M059J (cell line): ENCODE measurements around the gene OPRL1. TPM values are rescaled to one million over a fixed set of nuclear protein-coding genes. Genes with fewer than 3 reads are reported as not detected.

Experiments
- DNase-seq: peaks from one replicate; pipeline ENCODE4 v3.0.0-alpha.2; 2012; ENCODE audit warnings: low read depth
- total RNA-seq: library from RNA; depleted of rRNA; stranded (reverse); fragments of >200 nt; shearing (Covaris generic); gene quantifications from 2 replicates; pipeline ENCODE4 v1.2.3, GENCODE V29; 2014

The OPRL1 gene
- total RNA-seq, 1 experiment from 2014 or later = 0.59 TPM

DNA sequence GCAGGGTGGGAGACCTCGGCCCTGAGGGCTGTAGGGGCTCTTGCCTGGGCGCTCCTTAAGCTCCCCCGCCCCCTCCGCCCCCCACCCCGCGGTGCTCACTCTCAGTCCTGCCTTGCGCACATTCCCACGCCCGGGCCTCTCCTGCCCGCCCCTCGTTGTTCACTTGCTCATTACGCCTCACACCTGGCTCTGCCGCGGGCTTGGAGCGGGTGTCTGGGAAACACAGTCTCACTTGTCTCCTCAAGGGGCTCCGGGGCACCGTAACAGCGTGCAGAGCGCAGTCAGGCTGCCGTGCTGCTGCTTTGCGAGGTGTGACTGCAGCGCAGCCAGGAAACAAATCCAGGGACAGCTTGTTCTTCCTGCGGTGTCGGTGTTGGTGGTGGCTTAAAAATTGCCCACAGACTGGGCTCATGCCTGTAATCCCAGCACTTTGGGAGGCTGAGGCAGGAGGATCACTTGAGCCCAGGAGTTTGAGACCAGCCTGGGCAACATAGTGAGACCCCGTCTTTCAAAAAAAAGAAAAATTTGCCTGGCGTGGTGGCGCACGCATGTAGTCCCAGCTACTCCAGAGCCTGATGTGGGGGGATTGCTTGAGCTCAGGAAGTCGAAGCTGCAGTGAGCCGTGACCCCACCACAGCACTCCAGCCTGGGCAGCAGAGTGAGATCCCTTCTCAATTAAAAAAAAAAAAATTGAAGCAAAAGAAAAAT is 22.9 kb downstream of the OPRL1 start:
- DNase-seq = no peak

GRCh38 chr20:64103871-64104666 is 24.2 kb downstream of the OPRL1 start:
- no peak for DNase-seq

GRCh38 chr20:64104667-64105451 is 25.0 kb downstream of the OPRL1 start:
- DNase-seq = no peak

GRCh38 chr20:64105846-64106434 is 26.1 kb downstream of the OPRL1 start:
- DNase-seq = no peak

GRCh38 chr20:64106435-64106961 is 26.6 kb downstream of the OPRL1 start:
- no peak for DNase-seq

DNA sequence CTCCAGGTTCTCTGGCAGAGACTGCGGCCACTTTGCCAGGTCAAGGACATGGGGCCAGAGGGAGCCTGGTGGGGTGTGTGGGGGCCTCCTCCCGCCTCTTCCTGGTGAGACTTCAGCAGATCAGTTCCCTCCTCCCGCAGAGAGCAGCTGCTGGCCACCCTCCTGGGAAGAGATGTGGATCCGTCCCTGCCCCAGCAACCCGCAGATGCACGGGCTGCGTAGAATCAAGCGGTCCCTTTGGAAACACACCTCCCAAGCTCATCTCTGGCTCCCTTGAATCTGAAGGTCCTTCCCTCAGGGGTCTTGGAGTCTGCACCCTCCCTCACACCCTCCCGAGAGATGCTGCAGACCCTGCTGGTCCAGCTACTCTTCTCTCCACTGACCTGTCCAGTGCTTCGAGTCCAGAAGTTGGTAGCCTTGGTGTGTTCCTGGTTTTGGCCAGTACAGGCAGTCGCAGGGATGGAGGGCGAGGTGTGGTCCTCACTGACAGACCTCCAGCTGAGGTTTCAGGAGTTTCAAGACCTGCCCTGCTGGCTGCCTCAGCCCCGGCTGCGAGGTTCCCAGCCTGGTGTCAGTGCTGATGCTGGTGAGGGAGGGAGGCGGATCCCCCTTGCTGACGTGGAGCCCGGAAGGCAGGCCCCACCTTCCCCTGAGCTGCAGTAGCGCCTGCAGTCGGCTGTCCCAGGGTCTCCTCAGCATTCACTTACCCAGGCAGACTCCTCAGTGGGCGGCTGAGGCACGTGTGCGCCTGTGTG is 27.3 kb downstream of the OPRL1 start, which contains the start of gene NPBWR2:
Gene NPBWR2 (minus strand): TSS at position 585 of the 755 bp plus-strand sequence. CDS start 734 bp downstream, outside the sequence.
- no peak for DNase-seq

DNA sequence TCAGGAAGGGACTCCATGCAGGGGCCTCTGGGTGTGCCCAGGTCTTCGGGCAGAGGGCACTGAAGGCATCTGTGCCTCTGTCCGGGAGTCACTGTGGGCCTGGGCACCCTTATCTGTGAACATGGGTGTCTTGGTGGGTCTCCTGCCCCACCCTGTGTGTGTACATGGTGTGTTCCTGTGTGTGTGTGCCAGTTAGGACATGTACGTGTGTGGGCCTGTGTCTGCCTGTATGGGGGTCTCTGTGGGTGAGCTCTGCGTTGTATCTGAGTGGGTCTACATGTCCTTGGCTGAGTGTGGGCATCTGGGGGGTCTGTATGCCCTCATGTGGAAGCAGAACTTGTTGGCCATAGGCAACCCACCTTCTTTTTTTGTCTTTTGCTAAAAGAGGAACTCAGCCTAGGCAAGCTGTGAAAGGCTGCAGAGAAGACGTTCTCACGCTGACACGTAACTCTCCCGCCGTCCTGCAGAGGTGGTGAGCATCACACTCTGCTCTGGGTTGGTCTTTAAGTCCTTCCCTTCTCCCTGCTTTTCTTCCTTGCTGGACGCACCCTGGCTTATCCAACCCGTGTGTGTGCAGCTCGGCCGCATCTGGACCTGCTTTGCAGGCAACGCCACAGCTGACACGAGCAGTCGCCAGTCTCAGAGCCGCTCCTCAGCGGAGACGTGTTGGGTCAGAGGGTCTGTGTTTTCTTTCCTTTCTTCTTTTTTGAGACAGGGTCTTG is 28.0 kb downstream of the OPRL1 start:
- no peak for DNase-seq

DNA sequence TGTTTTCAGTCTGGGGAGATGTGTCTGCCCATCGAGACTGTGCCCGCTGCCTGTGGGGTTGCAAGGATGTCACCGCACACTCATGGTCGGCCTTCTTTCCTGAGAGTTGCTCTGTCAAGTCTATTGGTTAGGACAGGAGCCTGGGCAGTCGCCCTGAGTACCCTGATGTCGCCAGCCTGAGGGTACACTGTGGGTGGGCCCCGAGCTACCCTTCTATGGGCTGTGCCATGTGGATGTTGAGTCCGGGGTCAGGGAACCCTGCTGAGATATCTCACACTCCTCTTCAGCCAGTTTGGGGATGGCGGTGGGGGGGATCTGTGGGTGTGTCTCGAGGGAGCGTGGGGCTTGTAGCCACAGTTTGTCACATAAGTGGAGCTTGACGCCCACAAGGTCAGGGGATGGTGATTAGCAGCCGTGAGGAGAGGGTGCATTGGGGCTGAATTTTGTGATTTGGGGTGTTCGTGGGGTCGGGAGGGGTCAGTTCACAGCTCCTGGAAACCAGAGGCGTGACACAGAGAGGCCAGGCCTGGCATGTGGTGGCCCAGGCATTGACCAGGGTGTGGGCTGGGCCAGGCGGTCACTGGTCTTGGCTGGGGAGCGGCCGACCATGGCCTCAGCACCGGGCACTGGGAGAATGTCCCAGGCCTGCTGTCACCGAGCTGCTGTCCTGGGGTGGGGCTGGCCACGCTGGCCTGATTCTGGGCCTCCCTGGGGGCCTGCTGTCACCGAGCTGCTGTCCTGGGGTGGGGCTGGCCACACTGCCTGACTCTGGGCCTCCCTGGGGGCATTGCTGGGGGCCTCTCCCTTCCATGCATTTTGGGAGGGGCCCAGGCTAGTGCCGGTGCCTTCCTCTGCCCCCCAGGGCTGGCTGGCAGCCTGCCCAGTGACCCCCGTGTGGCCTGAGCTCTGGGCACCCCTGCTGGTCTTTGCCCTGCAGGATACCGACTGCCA is 29.1 kb downstream of the OPRL1 start:
- DNase-seq = no peak

DNA sequence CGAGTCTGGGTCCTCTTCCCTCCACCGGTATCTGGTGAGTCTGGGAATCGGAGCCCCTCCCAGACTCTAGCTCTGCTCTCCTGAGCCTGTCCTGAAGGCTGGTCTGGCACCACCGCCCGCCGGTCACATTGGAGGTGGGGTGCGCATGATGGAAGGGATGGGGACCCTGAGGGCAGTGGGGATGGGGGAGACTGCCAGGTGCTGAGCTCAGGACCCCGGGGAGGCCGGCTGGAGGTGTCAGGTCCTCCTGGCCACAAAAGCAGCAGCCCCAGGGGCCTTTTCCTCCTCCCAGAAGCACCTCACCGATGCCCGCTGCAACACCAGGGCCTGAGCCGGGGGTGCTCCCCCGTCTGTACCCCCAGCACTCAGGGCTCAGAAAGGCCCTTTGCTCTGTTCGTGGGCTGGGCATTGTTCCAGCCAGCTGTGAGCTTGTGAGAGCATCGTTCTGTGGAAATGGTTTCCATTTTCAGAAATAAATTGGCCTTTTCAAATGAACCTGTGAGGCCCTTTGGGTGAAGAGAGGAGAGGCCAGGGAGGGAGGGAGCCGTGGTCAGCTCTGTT is 30.0 kb downstream of the OPRL1 start:
- DNase-seq = no peak

DNA sequence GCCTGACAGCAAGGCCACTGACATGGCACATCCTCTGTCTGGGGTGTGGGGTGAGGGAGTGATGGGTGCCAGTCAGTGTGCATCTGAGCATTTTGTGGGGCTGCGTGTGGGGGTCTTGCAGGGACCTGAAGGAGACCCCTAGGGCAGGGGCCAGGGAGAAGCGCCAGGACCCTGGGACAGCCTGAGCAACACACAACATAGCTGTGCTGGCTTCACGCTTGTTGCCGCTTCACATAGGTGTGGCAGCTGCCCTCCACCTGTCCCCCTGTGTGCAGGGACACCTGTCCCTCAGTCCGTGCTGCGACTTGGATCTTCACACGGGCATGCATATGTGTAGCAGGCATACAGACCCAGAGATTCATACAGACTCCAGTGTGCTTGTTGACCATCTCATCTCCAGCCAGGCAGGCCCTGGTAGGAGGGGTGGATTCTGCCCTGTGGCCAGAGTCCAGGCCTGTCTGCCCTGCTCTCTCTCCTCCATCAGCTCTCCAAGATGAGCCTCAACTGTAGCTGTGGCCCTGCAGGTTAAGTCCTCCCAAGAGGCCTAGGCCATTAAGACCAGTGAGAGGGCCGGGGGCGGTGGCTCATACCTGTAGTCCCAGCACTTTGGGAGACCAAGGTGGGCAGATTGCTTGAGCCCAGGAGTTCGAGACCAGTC is 30.7 kb downstream of the OPRL1 start:
- no peak for DNase-seq

DNA sequence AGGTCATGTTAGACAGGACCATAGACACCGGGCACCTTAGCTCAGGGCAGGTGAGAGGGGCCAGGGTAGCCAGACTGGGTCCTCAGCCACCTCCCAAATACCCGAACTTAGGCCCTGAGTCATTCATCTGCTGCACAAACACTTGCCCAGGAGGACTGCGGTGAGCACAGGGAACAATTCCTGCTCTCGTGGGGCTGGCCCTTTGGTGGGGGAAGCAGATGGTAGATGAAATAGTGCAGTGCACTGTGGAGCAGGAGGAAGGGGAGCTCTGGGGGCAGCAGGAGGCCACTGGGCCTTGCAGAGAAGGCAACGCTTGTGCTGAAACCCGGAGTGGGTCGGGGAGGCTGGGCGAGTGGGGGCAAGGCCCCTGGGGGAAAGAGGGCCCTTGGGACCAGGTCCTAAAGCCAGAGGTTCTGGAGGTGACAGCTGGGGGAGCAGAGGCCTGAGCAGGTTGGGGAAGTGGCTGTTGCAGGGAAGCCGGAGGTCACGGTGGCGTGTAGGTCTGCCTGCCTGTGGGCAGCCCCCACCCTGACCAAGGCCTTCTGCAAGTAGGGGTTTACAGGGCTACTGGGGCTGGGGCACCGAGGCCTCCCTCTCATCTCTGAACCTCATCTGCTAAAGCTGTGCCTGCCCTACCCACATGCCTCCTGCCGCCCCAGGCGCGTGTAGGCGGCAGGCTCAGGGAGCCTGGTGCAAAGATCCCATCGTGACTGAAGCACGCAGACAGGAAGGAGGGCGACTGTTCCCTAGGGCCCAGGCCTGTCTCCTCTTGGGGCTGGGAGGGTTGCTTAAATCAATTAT is 32.2 kb downstream of the OPRL1 start:
- no peak for DNase-seq

DNA sequence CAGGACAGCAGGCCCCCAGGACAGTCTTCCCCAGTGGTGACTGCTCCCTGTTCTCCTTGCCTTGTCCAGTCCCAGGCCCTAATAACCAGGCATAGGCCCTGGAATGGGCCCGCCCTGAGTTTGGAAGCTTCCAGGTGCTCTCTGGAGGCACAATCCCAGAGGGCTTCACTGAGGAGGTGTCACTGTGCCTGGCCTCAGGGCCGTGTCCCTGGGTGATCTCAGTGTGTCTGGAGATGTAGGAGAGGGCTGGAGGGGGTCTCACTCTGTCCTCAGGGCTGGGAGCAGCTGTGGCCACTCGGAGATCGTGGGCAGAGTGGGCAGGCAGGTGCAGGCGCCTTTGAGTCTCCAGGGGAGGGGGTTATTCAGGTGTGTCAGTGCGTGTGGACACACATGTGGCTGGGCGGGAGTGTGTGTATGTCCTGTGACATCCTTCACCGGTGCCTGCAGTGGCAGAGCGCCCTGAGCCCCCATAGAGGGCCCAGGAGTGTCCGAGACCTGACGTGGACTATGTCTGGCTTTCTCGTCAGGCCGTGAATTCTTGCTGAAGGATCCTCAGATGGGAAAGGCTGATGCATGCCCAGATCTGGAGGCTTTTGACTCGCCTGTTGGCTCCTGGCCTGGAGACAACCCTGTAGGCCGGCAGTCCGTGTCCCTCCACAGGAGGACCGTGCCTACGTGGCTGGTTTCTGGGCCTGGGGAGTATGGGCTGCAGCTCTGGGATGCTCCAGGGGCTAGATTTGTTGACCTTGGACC is 33.0 kb downstream of the OPRL1 start:
- DNase-seq = no peak

- no peak for DNase-seq
Observed at GRCh38 chr20:64113444-64113775, 33.5 kb downstream of the OPRL1 start.

GRCh38 chr20:64113796-64114355 is 34.0 kb downstream of the OPRL1 start:
- no peak for DNase-seq

DNA sequence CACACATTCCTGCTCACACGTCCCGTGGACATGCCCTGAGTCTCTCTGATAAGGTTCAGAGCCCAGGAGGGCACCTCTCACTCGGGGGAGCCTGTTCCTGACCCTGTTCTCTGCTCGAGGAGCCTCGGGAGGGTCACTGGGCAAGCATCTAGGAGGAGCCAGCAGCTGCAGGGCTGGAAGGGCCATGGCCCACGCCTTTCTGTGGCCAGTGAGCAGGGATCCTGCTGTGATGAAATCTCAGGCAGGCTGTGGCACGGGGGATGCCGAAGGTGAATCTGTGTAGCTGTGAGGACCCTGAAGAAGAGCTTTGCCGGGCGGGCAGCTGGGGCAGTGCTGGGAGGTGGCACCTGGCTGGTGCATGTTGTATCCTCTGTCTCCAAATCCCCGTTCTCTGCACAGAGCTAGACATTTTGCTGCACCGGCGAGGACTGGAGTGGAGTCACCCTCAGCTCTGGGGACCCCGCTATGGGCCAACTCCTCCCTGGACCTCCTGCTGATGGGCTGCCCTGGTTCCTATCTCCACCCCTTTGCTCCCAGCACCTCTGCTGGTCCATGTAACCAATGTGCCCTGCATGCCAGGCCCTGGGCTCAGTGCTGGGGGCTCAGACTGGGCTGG is 34.6 kb downstream of the OPRL1 start:
- no peak for DNase-seq
